RWPE1 (cell line): ENCODE results near the gene PCOLCE2.
A peak's percentile ranks its signal among the peaks of the same experiment; 100 is the strongest.

ENCODE experiments used
- CTCF ChIA-PET: fragments of 350-600 bp; sonication (Branson Sonifier 250); formaldehyde crosslinking; extraction: SDS; loops from one replicate; lab custom pipeline; 2021; lab: Yijun Ruan, JAX
- POLR2A ChIA-PET: fragments of 400-600 bp; formaldehyde crosslinking; extraction: SDS; loops from one replicate; lab custom pipeline; 2020; ENCODE audit warnings: antibody characterized with exemption; ENCODE audit not compliant: low non-redundant PET; lab: Yijun Ruan, JAX
- DNase-seq: peaks from one replicate; pipeline ENCODE4 v3.0.0; 2012; ENCODE audit warnings: low spot score
- H3K27ac ChIP-seq: fragments of 450-650 bp; 2 replicates; pipeline ENCODE4 v1.5.1; 2017
- TF ChIP-seq, protein P1 (sequence below): fragments of 450-650 bp; conservative IDR thresholded peaks from 2 replicates; pipeline ENCODE4 v1.5.1; 2017; ENCODE audit warnings: low read depth, mild to moderate bottlenecking

PCOLCE2 gene, protein sequence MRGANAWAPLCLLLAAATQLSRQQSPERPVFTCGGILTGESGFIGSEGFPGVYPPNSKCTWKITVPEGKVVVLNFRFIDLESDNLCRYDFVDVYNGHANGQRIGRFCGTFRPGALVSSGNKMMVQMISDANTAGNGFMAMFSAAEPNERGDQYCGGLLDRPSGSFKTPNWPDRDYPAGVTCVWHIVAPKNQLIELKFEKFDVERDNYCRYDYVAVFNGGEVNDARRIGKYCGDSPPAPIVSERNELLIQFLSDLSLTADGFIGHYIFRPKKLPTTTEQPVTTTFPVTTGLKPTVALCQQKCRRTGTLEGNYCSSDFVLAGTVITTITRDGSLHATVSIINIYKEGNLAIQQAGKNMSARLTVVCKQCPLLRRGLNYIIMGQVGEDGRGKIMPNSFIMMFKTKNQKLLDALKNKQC

DNA sequence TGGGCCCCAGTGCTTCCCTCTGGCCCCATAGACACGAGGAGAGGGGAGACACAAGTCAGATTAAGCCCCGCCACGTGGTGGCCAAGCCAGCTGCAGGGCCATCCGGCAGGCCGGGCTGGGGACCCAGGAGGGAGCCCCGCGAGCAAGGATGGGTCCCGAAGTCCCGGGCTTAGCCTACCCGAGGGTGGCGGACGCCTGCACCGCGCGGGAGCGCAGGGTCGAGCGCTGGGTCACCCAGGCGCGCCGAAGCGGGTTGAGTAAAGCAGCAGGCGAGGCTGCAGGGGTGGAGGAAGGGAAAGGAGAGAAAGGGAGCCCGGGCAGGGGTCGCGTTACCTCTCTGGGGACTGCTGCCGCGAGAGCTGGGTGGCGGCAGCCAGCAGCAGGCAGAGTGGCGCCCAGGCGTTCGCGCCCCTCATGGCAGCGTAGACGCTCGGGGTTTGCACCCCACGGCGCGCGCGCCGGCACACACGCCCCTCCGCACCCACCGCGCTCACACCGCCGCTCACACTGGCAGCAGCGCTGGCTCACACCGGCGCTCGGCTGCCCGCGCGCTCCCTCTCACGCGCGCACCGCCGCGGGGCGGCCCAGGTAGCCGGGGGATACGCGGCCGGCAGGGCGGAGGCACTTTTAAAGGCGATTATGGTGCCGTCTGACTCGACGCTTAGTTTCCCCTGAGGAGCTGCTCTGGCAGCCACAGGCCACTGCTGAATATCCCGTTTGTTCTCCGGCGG, at the start of gene PCOLCE2:
Gene PCOLCE2, minus strand, starts transcription at position 603 of the 731 bp plus-strand sequence. Its CDS starts 187 bp downstream, at position 416.
- ChIA-PET CTCF (interaction anchor here (0.6 to 1.0 kb wide), 2 partner anchors 80 to 103 kb away, joined by 3 read pairs; no protein-coding TSS in a partner anchor), POLR2A (no interaction called here)
- H3K27ac ChIP-seq: peak within 1 kb of the TSS; percentile 51
- TF ChIP-seq, protein P1, sequence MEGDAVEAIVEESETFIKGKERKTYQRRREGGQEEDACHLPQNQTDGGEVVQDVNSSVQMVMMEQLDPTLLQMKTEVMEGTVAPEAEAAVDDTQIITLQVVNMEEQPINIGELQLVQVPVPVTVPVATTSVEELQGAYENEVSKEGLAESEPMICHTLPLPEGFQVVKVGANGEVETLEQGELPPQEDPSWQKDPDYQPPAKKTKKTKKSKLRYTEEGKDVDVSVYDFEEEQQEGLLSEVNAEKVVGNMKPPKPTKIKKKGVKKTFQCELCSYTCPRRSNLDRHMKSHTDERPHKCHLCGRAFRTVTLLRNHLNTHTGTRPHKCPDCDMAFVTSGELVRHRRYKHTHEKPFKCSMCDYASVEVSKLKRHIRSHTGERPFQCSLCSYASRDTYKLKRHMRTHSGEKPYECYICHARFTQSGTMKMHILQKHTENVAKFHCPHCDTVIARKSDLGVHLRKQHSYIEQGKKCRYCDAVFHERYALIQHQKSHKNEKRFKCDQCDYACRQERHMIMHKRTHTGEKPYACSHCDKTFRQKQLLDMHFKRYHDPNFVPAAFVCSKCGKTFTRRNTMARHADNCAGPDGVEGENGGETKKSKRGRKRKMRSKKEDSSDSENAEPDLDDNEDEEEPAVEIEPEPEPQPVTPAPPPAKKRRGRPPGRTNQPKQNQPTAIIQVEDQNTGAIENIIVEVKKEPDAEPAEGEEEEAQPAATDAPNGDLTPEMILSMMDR: no peak
- peak; percentile 46 for DNase-seq

DNA sequence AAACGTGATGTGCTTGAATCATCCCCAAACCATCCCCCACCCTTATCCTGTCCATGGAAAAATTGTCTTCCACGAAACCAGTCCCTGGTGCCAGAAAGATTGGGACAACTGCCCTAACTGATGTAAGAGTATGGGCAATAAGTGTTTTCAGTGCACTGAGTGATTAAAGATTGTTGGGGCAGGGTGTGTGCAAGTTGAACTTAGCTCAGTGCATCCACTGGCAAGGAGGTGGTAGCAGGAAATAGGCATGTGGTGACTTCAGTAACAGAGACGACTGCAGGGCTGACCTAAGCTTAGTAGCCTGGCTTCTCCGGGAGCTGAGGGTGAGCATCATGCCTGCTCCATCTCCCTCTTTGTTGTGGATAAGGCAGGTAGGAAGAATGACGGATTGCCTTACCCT, 47.1 kb upstream of the PCOLCE2 start:
- DNase-seq: no peak
- CTCF ChIA-PET: no interaction called here
- H3K27ac ChIP-seq: no peak overlapping the region
- POLR2A ChIA-PET: no interaction called here
- TF ChIP-seq, protein P1: no peak

DNA sequence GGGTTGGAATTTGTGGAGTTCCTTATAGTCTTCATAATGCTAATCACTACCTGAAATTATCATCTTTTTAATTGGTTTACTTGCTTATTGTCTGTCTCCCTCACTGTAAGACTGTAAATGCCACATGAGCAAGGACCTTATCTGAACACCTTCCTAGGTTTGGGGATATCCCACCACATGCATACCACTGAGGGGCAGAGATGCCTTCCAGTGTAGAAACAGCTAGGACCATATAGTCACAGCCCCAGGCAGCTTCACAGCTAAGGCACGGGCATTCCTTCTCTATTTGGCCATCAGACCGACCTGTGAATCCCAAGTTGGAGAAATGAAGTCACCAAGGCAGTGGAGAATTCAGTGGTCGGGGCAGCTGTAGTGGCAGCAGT, 46.0 kb upstream of the PCOLCE2 start:
- no peak for DNase-seq
- POLR2A ChIA-PET: no interaction called here
- TF ChIP-seq, protein P1: no peak
- no peak overlapping the region for H3K27ac ChIP-seq
- CTCF ChIA-PET: interaction anchor here (0.6 kb wide), 1 partner anchor 71 kb away, joined by 6 read pairs; no protein-coding TSS in a partner anchor

DNA sequence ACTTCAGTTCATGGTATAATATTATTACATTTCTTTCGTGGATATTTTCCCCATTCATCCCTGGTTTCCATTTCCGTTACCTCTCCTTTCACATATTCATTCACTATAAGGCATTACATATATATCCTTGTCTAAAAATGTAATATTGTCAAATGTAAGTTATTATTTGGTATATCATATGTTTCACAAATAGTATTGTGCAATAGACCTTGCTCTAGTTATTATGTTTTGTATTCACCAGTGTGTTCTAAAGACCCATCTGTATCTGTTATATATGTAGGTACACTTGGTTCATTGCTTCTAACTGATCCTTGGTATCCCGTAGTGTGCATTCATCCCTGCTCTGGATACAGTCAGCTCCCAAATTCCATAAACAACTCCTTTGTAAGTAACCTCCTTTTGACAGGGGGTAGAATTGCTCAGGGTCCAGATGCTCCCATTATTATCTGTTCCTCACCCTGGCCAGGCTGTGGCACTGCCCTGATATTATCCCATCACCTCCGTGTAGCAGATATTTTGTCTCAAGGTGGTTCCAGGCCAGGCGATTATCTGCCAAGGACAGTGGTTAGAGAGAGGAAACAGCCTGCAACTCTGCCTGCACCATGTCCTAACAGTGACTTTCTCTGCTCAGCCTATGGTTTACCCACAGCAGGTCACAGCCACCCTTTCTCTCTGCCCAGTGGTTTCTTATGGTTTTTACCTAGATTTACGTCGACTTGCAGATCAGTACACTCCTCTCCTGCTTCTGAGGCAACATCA, 45.4 kb upstream of the PCOLCE2 start:
- POLR2A ChIA-PET: no interaction called here
- no peak for DNase-seq
- TF ChIP-seq, protein P1: no peak
- no peak overlapping the region for H3K27ac ChIP-seq
- CTCF ChIA-PET: interaction anchor here (0.6 to 1.1 kb wide), 3 partner anchors 71 to 260 kb away, joined by 3 to 6 read pairs (median 3); no protein-coding TSS in a partner anchor

DNA sequence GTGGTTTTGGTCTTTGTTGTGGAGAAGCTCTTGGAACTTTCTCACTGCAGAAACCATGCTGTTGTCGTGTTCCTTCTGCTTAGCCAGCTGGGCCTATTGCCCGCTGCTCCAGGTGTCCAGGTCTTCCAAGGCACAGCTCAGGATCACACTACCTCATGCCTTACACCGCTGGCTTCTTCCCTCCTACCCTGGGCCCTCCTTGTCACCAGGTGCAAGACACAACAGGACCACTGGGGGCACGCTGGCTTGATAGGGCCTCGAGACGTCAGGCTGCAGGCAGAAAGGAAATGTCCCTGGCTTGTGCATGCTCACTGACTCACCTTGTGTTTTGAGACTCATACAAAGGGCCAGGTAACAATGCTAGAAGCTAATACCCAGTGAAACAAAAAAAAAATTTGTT, 42.3 kb upstream of the PCOLCE2 start:
- POLR2A ChIA-PET: no interaction called here
- TF ChIP-seq, protein P1: no peak
- H3K27ac ChIP-seq: no peak overlapping the region
- CTCF ChIA-PET: interaction anchor here (0.5 to 1.7 kb wide), 6 partner anchors 10 to 1307 kb away, joined by 3 to 7 read pairs (median 4); no protein-coding TSS in a partner anchor
- no peak for DNase-seq
